HepG2 (cell line): ENCODE results near the gene TTYH1. TPM values are rescaled to one million over a fixed set of nuclear protein-coding genes. Genes with fewer than 3 reads are reported as not detected.

Experiments
- JUND ChIP-seq: sonication (generic); formaldehyde crosslinking; IDR thresholded peaks from 2 replicates; pipeline ENCODE4 v1.8.0; 2022; ENCODE audit warnings: mild to moderate bottlenecking, missing genetic modification reagents
- MAX ChIP-seq: IDR thresholded peaks from 2 replicates; pipeline ENCODE4 v1.6.1; 2012; ENCODE audit warnings: inconsistent platforms
- NR2F1 ChIP-seq, 2 experiments: fragments of 450-650 bp in 1 of 2; formaldehyde crosslinking in 1 of 2; IDR thresholded peaks; 2 replicates each; pipeline versions ENCODE4 v1.5.0 to v1.6.1; 2016 to 2020; ENCODE audit warnings: mild to moderate bottlenecking in 1 of 2, missing compliant biosample characterization in 1 of 2, missing genetic modification reagents in 1 of 2, moderate library complexity in 1 of 2
- PRDM15 ChIP-seq: sonication (generic); formaldehyde crosslinking; IDR thresholded peaks from 2 replicates; pipeline ENCODE4 v1.4.0; 2020; ENCODE audit warnings: missing genetic modification reagents
- SMYD3 ChIP-seq: sonication (generic); formaldehyde crosslinking; IDR thresholded peaks from 2 replicates; pipeline ENCODE4 v1.8.1; 2023; ENCODE audit warnings: mild to moderate bottlenecking, missing genetic modification reagents
- SP5 ChIP-seq: IDR thresholded peaks from 2 replicates; pipeline ENCODE4 v1.6.1; 2016; ENCODE audit warnings: low read depth, borderline replicate concordance
- ZFP62 ChIP-seq: sonication (generic); formaldehyde crosslinking; IDR thresholded peaks from 2 replicates; pipeline ENCODE4 v1.4.0; 2020; ENCODE audit warnings: missing genetic modification reagents
- ZFP90 ChIP-seq: sonication (generic); formaldehyde crosslinking; IDR thresholded peaks from 2 replicates; pipeline ENCODE4 v1.8.0; 2022; ENCODE audit warnings: missing genetic modification reagents, mild to moderate bottlenecking, inconsistent platforms, borderline replicate concordance
- ZNF331 ChIP-seq: sonication (generic); formaldehyde crosslinking; IDR thresholded peaks from 2 replicates; pipeline ENCODE4 v1.4.0; 2020; ENCODE audit warnings: missing genetic modification reagents
- ZNF407 ChIP-seq: sonication (generic); formaldehyde crosslinking; IDR thresholded peaks from one replicate; pipeline ENCODE4 v1.5.1; 2020; ENCODE audit warnings: mild to moderate bottlenecking, missing genetic modification reagents; ENCODE audit errors: not compliant biosample characterization
- ZNF574 ChIP-seq: sonication (generic); formaldehyde crosslinking; IDR thresholded peaks from 2 replicates; pipeline ENCODE4 v1.4.0; 2020; ENCODE audit warnings: missing genetic modification reagents
- ZNF841 ChIP-seq: sonication (generic); formaldehyde crosslinking; IDR thresholded peaks from 2 replicates; pipeline ENCODE4 v1.8.1; 2023; ENCODE audit warnings: missing genetic modification reagents, borderline replicate concordance
- polyA plus RNA-seq, 8 experiments: library from polyadenylated mRNA; depleted of rRNA in 3 of 8; stranded (reverse) in 7 of 8; unstranded in 1 of 8; fragments of >200 nt; fragmentation: Illumina TruSeq in 4 of 8; extraction: Trizol in 4 of 8; gene quantifications; 2 replicates each; pipeline versions ENCODE4 v1.2.1 to v1.2.3, GENCODE V29; 2011 to 2016; ENCODE audit warnings: low read depth in 4 of 8, missing spikeins in 1 of 8, mixed read lengths in 1 of 8; ENCODE audit not compliant: insufficient read depth in 1 of 8
- total RNA-seq, 5 experiments: library from RNA; depleted of rRNA; stranded (reverse); fragments of >200 nt; fragmentation: Illumina TruSeq; extraction: Trizol; gene quantifications; 2 replicates each; pipeline ENCODE4 v1.2.3, GENCODE V29; 2016; ENCODE audit warnings: low read depth in 1 of 5

The TTYH1 gene
- total and polyA plus RNA-seq, 2 of the 13 experiments (the other 11 are each of a cell fraction or from before 2014, with no cell fraction given): 6.9 to 19.9 TPM

GRCh38 chr19:54464630-54465425, 49.6 kb downstream of the TTYH1 start (continued):
- TF ChIP-seq ZNF407 (CRISPR knock-in tag) (peak; percentile 48), ZFP90 (0 out of 2 replicates have a peak, but pooled peaks have one; percentile 55), ZNF331 (CRISPR knock-in tag) (peak; percentile 64; the same call in 1 of the 2 replicates), ZFP62 (CRISPR knock-in tag) (no peak), PRDM15 (peak; percentile 35; the same call in 1 of the 2 replicates), SMYD3 (CRISPR knock-in tag) (no peak), ZNF841 (no peak), SP5 (peak; percentile 55; the same call in 1 of the 2 replicates), MAX (peak; percentile 65; the same call in 1 of the 2 replicates), NR2F1 (CRISPR knock-in tag; IDR thresholded peaks at IDR 0.05) (no peak), JUND (CRISPR knock-in tag) (no peak), ZNF574 (peak; percentile 68; the same call in 1 of the 2 replicates)
